GM23338 (cell line): Measurements from ENCODE around the gene SLC19A2. TPM values are rescaled to one million over a fixed set of nuclear protein-coding genes. Genes with fewer than 3 reads are reported as not detected.

Source experiments
- ATAC-seq: fragments of 200-7000 bp; cut with Tn5 transposase; 3 replicates; pipeline ENCODE4 v1.9.1; 2020
- DNase-seq: peaks from one replicate; pipeline ENCODE4 v3.0.0-alpha.2; 2015; ENCODE audit warnings: low spot score
- H2AFZ ChIP-seq: fragments of 200-600 bp; sonication (generic); 2 replicates; pipeline ENCODE4 v1.8.0; 2016; ENCODE audit warnings: antibody characterized with exemption, mild to moderate bottlenecking, moderate library complexity
- H3F3A ChIP-seq: fragments of 200-600 bp; sonication (generic); replicated peaks from 2 replicates; pipeline ENCODE4 v1.8.0; 2017; ENCODE audit warnings: antibody characterized with exemption, mixed run types, low read depth
- H3K27ac ChIP-seq: fragments of 200-600 bp; sonication (generic); 2 replicates; pipeline ENCODE4 v1.6.1; 2016; ENCODE audit warnings: low read depth
- H3K27me3 ChIP-seq: fragments of 200-600 bp; sonication (generic); 2 replicates; pipeline ENCODE4 v1.8.0; 2016; ENCODE audit warnings: mild to moderate bottlenecking, mixed run types, moderate library complexity; ENCODE audit not compliant: insufficient read depth
- H3K36me3 ChIP-seq: fragments of 200-600 bp; sonication (generic); 2 replicates; pipeline ENCODE4 v1.8.0; 2016; ENCODE audit warnings: mild to moderate bottlenecking; ENCODE audit not compliant: insufficient read depth
- H3K4me1 ChIP-seq: fragments of 200-600 bp; sonication (generic); 2 replicates; pipeline ENCODE4 v1.8.0; 2016; ENCODE audit warnings: mild to moderate bottlenecking, moderate library complexity; ENCODE audit not compliant: insufficient read depth
- H3K4me2 ChIP-seq: fragments of 200-600 bp; sonication (generic); 2 replicates; pipeline ENCODE4 v1.7.1; 2017; ENCODE audit warnings: mixed run types
- H3K4me3 ChIP-seq: fragments of 200-600 bp; sonication (generic); 2 replicates; pipeline ENCODE4 v1.6.1; 2016; ENCODE audit warnings: mixed run types
- H3K79me2 ChIP-seq: fragments of 200-600 bp; sonication (generic); replicated peaks from 2 replicates; pipeline ENCODE4 v1.8.0; 2017; ENCODE audit warnings: mild to moderate bottlenecking; ENCODE audit not compliant: insufficient read depth
- H3K9me2 ChIP-seq: fragments of 200-600 bp; sonication (generic); 2 replicates; pipeline ENCODE4 v1.8.0; 2017; ENCODE audit not compliant: insufficient read depth
- H4K20me1 ChIP-seq: fragments of 200-600 bp; sonication (generic); replicated peaks from 2 replicates; pipeline ENCODE4 v1.8.0; 2017; ENCODE audit warnings: mild to moderate bottlenecking; ENCODE audit not compliant: insufficient read depth
- H3K27ac Mint-ChIP-seq: 2 replicates; pipeline ENCODE4 v1.8.0; 2020; ENCODE audit warnings: inconsistent platforms, mild to moderate bottlenecking, moderate library complexity, mixed read lengths
- H3K27me3 Mint-ChIP-seq: 3 replicates; pipeline ENCODE4 v1.8.0; 2022; ENCODE audit warnings: low read depth, mild to moderate bottlenecking, moderate library complexity, mixed read lengths, inconsistent platforms; ENCODE audit not compliant: insufficient read depth, poor library complexity
- H3K36me3 Mint-ChIP-seq: 3 replicates; pipeline ENCODE4 v1.8.0; 2021; ENCODE audit warnings: low read depth, mild to moderate bottlenecking, inconsistent platforms, moderate library complexity, mixed read lengths
- H3K4me1 Mint-ChIP-seq: 3 replicates; pipeline ENCODE4 v1.8.0; 2020; ENCODE audit warnings: mild to moderate bottlenecking, inconsistent platforms, mixed read lengths
- H3K4me3 Mint-ChIP-seq: 3 replicates; pipeline ENCODE4 v1.8.0; 2021; ENCODE audit warnings: moderate library complexity, mild to moderate bottlenecking, inconsistent platforms, mixed read lengths
- H3K9me3 Mint-ChIP-seq: 3 replicates; pipeline ENCODE4 v1.8.0; 2020; ENCODE audit warnings: moderate library complexity, mild to moderate bottlenecking, inconsistent platforms, mixed read lengths
- EZH2phosphoT487 ChIP-seq: fragments of 200-600 bp; sonication (generic); IDR thresholded peaks from one replicate; pipeline ENCODE4 v1.8.1; 2018; ENCODE audit warnings: antibody characterized with exemption; ENCODE audit not compliant: unreplicated experiment
- JUNB ChIP-seq: IDR thresholded peaks from one replicate; pipeline ENCODE4 v1.6.1; 2016; ENCODE audit warnings: antibody characterized with exemption; ENCODE audit not compliant: unreplicated experiment
- NANOG ChIP-seq: IDR thresholded peaks from 2 replicates; pipeline ENCODE4 v1.6.1; 2016; ENCODE audit warnings: antibody characterized with exemption, borderline replicate concordance
- STAT1 ChIP-seq: IDR thresholded peaks from one replicate; pipeline ENCODE4 v1.6.1; 2016; ENCODE audit warnings: antibody characterized with exemption; ENCODE audit not compliant: unreplicated experiment
- ZNF331 ChIP-seq: fragments of 250-450 bp; sonication (Bioruptor Pico); IDR thresholded peaks from 2 replicates; pipeline ENCODE4 v1.5.0; 2020; ENCODE audit warnings: low read depth, mild to moderate bottlenecking, moderate library complexity
- ZNF462 ChIP-seq: fragments of 250-450 bp; sonication (Bioruptor Pico); IDR thresholded peaks from 2 replicates; pipeline ENCODE4 v1.5.0; 2020; ENCODE audit warnings: mild to moderate bottlenecking, moderate library complexity
- polyA plus RNA-seq: library from polyadenylated mRNA; unstranded; fragments of >200 nt; fragmentation: Nextera tagmentation; extraction: Ambion mirVana; gene quantifications from 2 replicates; pipeline ENCODE4 v1.2.1, GENCODE V29; 2016
- total RNA-seq: library from RNA; depleted of rRNA; stranded (reverse); fragments of >200 nt; shearing (Covaris generic); gene quantifications from 2 replicates; pipeline ENCODE4 v1.2.3, GENCODE V29; 2014
- TF ChIP-seq, protein P1 (sequence below), 2 experiments: fragments of 200-600 bp in 1 of 2; sonication (generic) in 1 of 2; conservative IDR thresholded peaks; 2 replicates each; pipeline versions ENCODE4 v1.5.1 to v1.6.1; 2016 to 2017; ENCODE audit warnings: antibody characterized with exemption in 2 of 2, low read depth in 2 of 2, mild to moderate bottlenecking in 2 of 2, moderate library complexity in 1 of 2
- TF ChIP-seq, protein P2 (sequence below): IDR thresholded peaks from one replicate; pipeline ENCODE4 v1.6.1; 2018; ENCODE audit warnings: antibody characterized with exemption; ENCODE audit not compliant: unreplicated experiment

The SLC19A2 gene
- total and polyA plus RNA-seq, 2 experiments from 2014 or later, result 11.1 to 39.1 TPM

- TF ChIP-seq ZNF462 (CRISPR knock-in tag), result no peak
These were observed 13.0 kb downstream of the SLC19A2 start (continued) for GRCh38 chr1:169472738-169473137.

- no peaks in the 10 kb centered on the region for H3K9me3 Mint-ChIP-seq
- H3K9me2 ChIP-seq, result no peaks in the 10 kb centered on the region
- DNase-seq (no peak), ATAC-seq (no peak)
- H2AFZ ChIP-seq, result no peak overlapping the region
- peaks cover 12% of the 10 kb centered on the region; the same call in 2 of the 3 replicates for H3K36me3 Mint-ChIP-seq
- H3K79me2 ChIP-seq, result no peaks in the 10 kb centered on the region; the same call in 1 of the 2 replicates
- no peaks in the 10 kb centered on the region for H3K4me1 Mint-ChIP-seq
- H3K4me3 ChIP-seq, result no peak overlapping the region
- H3K4me3 Mint-ChIP-seq, result no peak overlapping the region
- H4K20me1 ChIP-seq, result peaks cover 5% of the 10 kb centered on the region; the same call in 1 of the 2 replicates
- no peaks in the 10 kb centered on the region for H3K27me3 Mint-ChIP-seq
- H3K4me1 ChIP-seq, result no peaks in the 10 kb centered on the region
- no peak overlapping the region for H3K27ac Mint-ChIP-seq
- H3K4me2 ChIP-seq, result no peak overlapping the region
- H3K27ac ChIP-seq, result no peak overlapping the region
- H3K36me3 ChIP-seq, result peaks cover 13% of the 10 kb centered on the region; the same call in 1 of the 2 replicates
- no peaks in the 10 kb centered on the region for H3F3A ChIP-seq
- no peaks in the 10 kb centered on the region for H3K27me3 ChIP-seq
- TF ChIP-seq NANOG (no peak), STAT1 (no peak), ZNF331 (no peak), JUNB (no peak), EZH2phosphoT487 (no peak)
- TF ChIP-seq, protein P1, sequence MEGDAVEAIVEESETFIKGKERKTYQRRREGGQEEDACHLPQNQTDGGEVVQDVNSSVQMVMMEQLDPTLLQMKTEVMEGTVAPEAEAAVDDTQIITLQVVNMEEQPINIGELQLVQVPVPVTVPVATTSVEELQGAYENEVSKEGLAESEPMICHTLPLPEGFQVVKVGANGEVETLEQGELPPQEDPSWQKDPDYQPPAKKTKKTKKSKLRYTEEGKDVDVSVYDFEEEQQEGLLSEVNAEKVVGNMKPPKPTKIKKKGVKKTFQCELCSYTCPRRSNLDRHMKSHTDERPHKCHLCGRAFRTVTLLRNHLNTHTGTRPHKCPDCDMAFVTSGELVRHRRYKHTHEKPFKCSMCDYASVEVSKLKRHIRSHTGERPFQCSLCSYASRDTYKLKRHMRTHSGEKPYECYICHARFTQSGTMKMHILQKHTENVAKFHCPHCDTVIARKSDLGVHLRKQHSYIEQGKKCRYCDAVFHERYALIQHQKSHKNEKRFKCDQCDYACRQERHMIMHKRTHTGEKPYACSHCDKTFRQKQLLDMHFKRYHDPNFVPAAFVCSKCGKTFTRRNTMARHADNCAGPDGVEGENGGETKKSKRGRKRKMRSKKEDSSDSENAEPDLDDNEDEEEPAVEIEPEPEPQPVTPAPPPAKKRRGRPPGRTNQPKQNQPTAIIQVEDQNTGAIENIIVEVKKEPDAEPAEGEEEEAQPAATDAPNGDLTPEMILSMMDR (conservative IDR thresholded peaks at IDR 0.05; ENCODE audit: low read depth in 2 of 2), result no peak
- TF ChIP-seq, protein P2, sequence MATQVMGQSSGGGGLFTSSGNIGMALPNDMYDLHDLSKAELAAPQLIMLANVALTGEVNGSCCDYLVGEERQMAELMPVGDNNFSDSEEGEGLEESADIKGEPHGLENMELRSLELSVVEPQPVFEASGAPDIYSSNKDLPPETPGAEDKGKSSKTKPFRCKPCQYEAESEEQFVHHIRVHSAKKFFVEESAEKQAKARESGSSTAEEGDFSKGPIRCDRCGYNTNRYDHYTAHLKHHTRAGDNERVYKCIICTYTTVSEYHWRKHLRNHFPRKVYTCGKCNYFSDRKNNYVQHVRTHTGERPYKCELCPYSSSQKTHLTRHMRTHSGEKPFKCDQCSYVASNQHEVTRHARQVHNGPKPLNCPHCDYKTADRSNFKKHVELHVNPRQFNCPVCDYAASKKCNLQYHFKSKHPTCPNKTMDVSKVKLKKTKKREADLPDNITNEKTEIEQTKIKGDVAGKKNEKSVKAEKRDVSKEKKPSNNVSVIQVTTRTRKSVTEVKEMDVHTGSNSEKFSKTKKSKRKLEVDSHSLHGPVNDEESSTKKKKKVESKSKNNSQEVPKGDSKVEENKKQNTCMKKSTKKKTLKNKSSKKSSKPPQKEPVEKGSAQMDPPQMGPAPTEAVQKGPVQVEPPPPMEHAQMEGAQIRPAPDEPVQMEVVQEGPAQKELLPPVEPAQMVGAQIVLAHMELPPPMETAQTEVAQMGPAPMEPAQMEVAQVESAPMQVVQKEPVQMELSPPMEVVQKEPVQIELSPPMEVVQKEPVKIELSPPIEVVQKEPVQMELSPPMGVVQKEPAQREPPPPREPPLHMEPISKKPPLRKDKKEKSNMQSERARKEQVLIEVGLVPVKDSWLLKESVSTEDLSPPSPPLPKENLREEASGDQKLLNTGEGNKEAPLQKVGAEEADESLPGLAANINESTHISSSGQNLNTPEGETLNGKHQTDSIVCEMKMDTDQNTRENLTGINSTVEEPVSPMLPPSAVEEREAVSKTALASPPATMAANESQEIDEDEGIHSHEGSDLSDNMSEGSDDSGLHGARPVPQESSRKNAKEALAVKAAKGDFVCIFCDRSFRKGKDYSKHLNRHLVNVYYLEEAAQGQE, result no peak
These were observed 16.8 kb downstream of the SLC19A2 start for GRCh38 chr1:169468982-169469381.
